SK-N-SH (cell line): ENCODE results near the gene CRIP1. TPM values are rescaled to one million over a fixed set of nuclear protein-coding genes. Genes with fewer than 3 reads are reported as not detected.

Experiments used
- CTCF ChIA-PET: fragments of 300-600, 350-600 bp; formaldehyde crosslinking; extraction: SDS; loops from one replicate; lab custom pipeline; 2021; lab: Yijun Ruan, JAX
- POLR2A ChIA-PET: fragments of 350-600 bp; sonication (Branson Sonifier 250); formaldehyde crosslinking; extraction: SDS; loops from one replicate; lab custom pipeline; 2020; ENCODE audit warnings: antibody characterized with exemption, inconsistent platforms; lab: Yijun Ruan, JAX
- DNase-seq: peaks from one replicate; pipeline ENCODE4 v3.0.0; 2012
- H2AFZ ChIP-seq: fragments of 200-600 bp; sonication (generic); 2 replicates; pipeline ENCODE4 v1.8.1; 2016; ENCODE audit warnings: antibody characterized with exemption, mild to moderate bottlenecking, low read depth
- H3F3A ChIP-seq: fragments of 200-600 bp; sonication (generic); replicated peaks from 2 replicates; pipeline ENCODE3; 2016; ENCODE audit warnings: antibody characterized with exemption, mild to moderate bottlenecking; ENCODE audit not compliant: insufficient read depth
- H3K27ac ChIP-seq, 2 experiments: fragments of 200-500 bp in 1 of 2; fragments of 200-600 bp in 1 of 2; sonication (Bioruptor generic) in 1 of 2; sonication (generic), shearing (Covaris generic) in 1 of 2; 2 replicates each; pipeline versions ENCODE4 v1.5.1 to v1.6.1; 2014 to 2016; ENCODE audit warnings: low read depth in 2 of 2, inconsistent platforms in 1 of 2, low read length in 1 of 2, mild to moderate bottlenecking in 1 of 2, mixed read lengths in 1 of 2
- H3K27me3 ChIP-seq: fragments of 200-600 bp; sonication (generic), shearing (Covaris generic); 2 replicates; pipeline ENCODE4 v1.6.1; 2016; ENCODE audit warnings: mixed run types; ENCODE audit not compliant: insufficient read depth
- H3K36me3 ChIP-seq, 2 experiments: fragments of 200-500 bp in 1 of 2; fragments of 200-600 bp in 1 of 2; sonication (Bioruptor generic) in 1 of 2; sonication (generic) in 1 of 2; replicated peaks in 1 of 2; 2 replicates each; pipeline versions ENCODE3 to v1.5.1; 2014 to 2016; ENCODE audit warnings: low read length in 1 of 2, mild to moderate bottlenecking in 1 of 2; ENCODE audit not compliant: insufficient read depth in 2 of 2, control insufficient read depth in 1 of 2
- H3K4me1 ChIP-seq, 2 experiments: fragments of 200-500 bp in 1 of 2; fragments of 200-600 bp in 1 of 2; sonication (Bioruptor generic) in 1 of 2; sonication (generic), shearing (Covaris generic) in 1 of 2; 2 replicates each; pipeline versions ENCODE4 v1.5.1 to v1.6.1; 2014 to 2016; ENCODE audit warnings: low read depth in 1 of 2, low read length in 1 of 2, mixed run types in 1 of 2; ENCODE audit not compliant: insufficient read depth in 2 of 2, control insufficient read depth in 1 of 2
- H3K4me2 ChIP-seq: fragments of 200-600 bp; sonication (generic), shearing (Covaris generic); 2 replicates; pipeline ENCODE4 v1.6.1; 2017; ENCODE audit warnings: mixed run types
- H3K4me3 ChIP-seq, 2 experiments: fragments of 200-500 bp in 1 of 2; fragments of 200-600 bp in 1 of 2; sonication (Bioruptor generic) in 1 of 2; sonication (generic), shearing (Covaris generic) in 1 of 2; 2 replicates each; pipeline versions ENCODE4 v1.5.1 to v1.8.1; 2014 to 2016; ENCODE audit warnings: low read depth in 2 of 2, inconsistent platforms in 1 of 2, low read length in 1 of 2, mild to moderate bottlenecking in 1 of 2, mixed read lengths in 1 of 2, moderate library complexity in 1 of 2
- H3K79me2 ChIP-seq: fragments of 200-600 bp; sonication (generic); 2 replicates; pipeline ENCODE4 v1.8.1; 2017; ENCODE audit warnings: mild to moderate bottlenecking; ENCODE audit not compliant: insufficient read depth
- H3K9ac ChIP-seq: fragments of 200-600 bp; sonication (generic); 2 replicates; pipeline ENCODE4 v1.6.1; 2017; ENCODE audit warnings: mixed run types
- H3K9me2 ChIP-seq: fragments of 200-600 bp; sonication (generic); 2 replicates; pipeline ENCODE4 v1.6.1; 2017; ENCODE audit warnings: mixed run types
- H3K9me3 ChIP-seq: fragments of 200-600 bp; sonication (generic); 2 replicates; pipeline ENCODE4 v1.6.1; 2017; ENCODE audit warnings: mixed run types, mild to moderate bottlenecking, moderate library complexity
- H4K20me1 ChIP-seq: fragments of 200-600 bp; sonication (generic); 2 replicates; pipeline ENCODE4 v1.6.1; 2017; ENCODE audit warnings: mild to moderate bottlenecking, mixed run types; ENCODE audit not compliant: insufficient read depth
- ELF1 ChIP-seq: IDR thresholded peaks from 2 replicates; pipeline ENCODE4 v1.4.0; 2012
- PBX3 ChIP-seq: IDR thresholded peaks from 2 replicates; pipeline ENCODE4; 2012
- RCOR1 ChIP-seq: fragments of 150-350 bp; IDR thresholded peaks from 2 replicates; pipeline ENCODE4 v1.6.1; 2017; ENCODE audit warnings: antibody characterized with exemption, low read length
- SMC3 ChIP-seq: IDR thresholded peaks from 2 replicates; pipeline ENCODE4 v1.6.1; 2012; ENCODE audit warnings: low read depth, low read length, improper control_type of control experiment
- ZBTB33 ChIP-seq: IDR thresholded peaks from 2 replicates; pipeline ENCODE4 v1.4.0; 2012; ENCODE audit warnings: low read depth, borderline replicate concordance
- WGBS: methylation state at CpG from one replicate; pipeline ENCODE4 v1.1.6; 2017; ENCODE audit warnings: low lambda C conversion rate; 5-methylcytosine and 5-hydroxymethylcytosine counted together
- polyA plus RNA-seq, 3 experiments: library from polyadenylated mRNA; depleted of rRNA; stranded (reverse); fragments of >200 nt; gene quantifications; 2 replicates each; pipeline ENCODE4 v1.2.3, GENCODE V29; 2012
- TF ChIP-seq, protein P1 (sequence below): IDR thresholded peaks from 2 replicates; pipeline ENCODE4 v1.6.1; 2012; ENCODE audit warnings: mild to moderate bottlenecking, low read depth, low read length, moderate library complexity
- TF ChIP-seq, protein P2 (sequence below): IDR thresholded peaks from 2 replicates; pipeline ENCODE4 v1.4.0; 2012; ENCODE audit warnings: low read depth

The CRIP1 gene
- polyA plus RNA-seq, 1 of the 3 experiments (the other 2 are of a cell fraction) = 0.72 TPM

GRCh38 chr14:105455766-105456660 lies 30.7 kb upstream of the CRIP1 start (continued):
- TF ChIP-seq, protein P1, sequence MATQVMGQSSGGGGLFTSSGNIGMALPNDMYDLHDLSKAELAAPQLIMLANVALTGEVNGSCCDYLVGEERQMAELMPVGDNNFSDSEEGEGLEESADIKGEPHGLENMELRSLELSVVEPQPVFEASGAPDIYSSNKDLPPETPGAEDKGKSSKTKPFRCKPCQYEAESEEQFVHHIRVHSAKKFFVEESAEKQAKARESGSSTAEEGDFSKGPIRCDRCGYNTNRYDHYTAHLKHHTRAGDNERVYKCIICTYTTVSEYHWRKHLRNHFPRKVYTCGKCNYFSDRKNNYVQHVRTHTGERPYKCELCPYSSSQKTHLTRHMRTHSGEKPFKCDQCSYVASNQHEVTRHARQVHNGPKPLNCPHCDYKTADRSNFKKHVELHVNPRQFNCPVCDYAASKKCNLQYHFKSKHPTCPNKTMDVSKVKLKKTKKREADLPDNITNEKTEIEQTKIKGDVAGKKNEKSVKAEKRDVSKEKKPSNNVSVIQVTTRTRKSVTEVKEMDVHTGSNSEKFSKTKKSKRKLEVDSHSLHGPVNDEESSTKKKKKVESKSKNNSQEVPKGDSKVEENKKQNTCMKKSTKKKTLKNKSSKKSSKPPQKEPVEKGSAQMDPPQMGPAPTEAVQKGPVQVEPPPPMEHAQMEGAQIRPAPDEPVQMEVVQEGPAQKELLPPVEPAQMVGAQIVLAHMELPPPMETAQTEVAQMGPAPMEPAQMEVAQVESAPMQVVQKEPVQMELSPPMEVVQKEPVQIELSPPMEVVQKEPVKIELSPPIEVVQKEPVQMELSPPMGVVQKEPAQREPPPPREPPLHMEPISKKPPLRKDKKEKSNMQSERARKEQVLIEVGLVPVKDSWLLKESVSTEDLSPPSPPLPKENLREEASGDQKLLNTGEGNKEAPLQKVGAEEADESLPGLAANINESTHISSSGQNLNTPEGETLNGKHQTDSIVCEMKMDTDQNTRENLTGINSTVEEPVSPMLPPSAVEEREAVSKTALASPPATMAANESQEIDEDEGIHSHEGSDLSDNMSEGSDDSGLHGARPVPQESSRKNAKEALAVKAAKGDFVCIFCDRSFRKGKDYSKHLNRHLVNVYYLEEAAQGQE = no peak
- TF ChIP-seq, protein P2, sequence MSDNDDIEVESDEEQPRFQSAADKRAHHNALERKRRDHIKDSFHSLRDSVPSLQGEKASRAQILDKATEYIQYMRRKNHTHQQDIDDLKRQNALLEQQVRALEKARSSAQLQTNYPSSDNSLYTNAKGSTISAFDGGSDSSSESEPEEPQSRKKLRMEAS = no peak

DNA sequence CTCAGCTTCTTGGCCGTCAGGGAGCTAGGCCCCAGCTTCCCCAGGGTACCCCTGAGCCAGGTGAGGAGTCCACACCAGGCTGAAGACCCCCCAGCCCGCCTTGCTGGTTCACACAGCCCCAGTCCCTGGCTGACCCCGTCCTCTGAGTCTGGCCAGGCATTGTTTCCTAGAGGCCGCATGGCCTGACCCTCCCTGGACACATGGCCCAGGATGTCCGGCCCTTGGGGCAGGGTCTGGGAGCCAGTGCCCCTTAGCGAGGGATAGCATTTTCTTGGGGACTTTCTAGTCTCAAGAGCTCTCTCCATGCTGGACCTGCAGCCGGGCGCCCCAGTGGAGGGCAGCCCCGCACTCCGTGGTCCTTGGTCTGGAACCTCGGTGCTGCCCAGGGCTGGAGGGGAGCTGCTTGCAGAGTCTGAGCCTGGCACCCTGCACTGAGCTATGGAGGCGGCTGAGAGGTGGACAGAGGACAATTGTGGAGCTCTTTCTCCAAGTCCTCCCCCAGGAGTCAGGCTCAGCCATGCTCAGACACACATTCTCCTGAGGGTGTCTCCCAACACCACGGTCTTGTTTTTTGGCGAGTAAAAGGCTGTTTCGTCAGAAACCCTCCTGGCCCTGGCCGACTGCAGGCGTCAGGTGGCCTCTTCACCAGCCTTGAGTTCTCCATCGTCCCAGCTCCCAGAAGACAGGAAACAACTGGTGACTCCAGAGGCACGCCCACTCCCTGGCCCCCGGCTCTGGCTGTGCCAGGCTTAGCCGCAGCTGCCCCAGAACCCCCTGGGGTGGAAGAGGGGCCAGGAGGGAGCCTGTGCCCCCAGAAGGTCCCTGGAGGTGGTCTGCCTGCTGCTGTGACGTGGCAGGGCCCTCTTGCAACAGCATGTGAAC lies 29.7 kb upstream of the CRIP1 start:
- ChIA-PET CTCF (interaction anchor here (1.1 to 3.7 kb wide), 6 partner anchors 9 to 33 kb away, joined by 4 to 13 read pairs (median 8); no protein-coding TSS in a partner anchor), POLR2A (interaction anchor here (1.0 to 1.2 kb wide), 2 partner anchors 14 to 20 kb away, joined by 3 read pairs; no protein-coding TSS in a partner anchor)
- Histone ChIP-seq H3K4me1 (peaks cover 0 to 7% of the 10 kb centered on the region in 2 experiments; a peak in 1 of 4 replicates), H3F3A (no peaks in the 10 kb centered on the region), H3K36me3 (peaks cover 15 to 67% of the 10 kb centered on the region in 2 experiments), H3K4me2 (no peak overlapping the region), H2AFZ (no peak overlapping the region), H3K79me2 (no peaks in the 10 kb centered on the region; the same call in 1 of the 2 replicates), H3K9ac (no peak overlapping the region), H3K9me2 (no peaks in the 10 kb centered on the region), H3K27ac (no peak overlapping the region; a peak in 1 of 4 replicates), H3K4me3 (no peak overlapping the region), H3K27me3 (no peaks in the 10 kb centered on the region), H3K9me3 (no peaks in the 10 kb centered on the region), H4K20me1 (no peaks in the 10 kb centered on the region)
- WGBS = 92% methylated on average over 14 of the region's 22 CpGs
- DNase-seq = no peak
- no peak for TF ChIP-seq ELF1
- no peak for TF ChIP-seq SMC3
- no peak for TF ChIP-seq ZBTB33
- TF ChIP-seq RCOR1 = no peak
- TF ChIP-seq PBX3 = no peak
